GM18502 (cell line): ENCODE measurements around the gene TMEM132C.
"Not testable (repeated sequence)": the region's sequence is repeated elsewhere in the genome, so short reads cannot be mapped to it uniquely, and the experiment has no call there.

Experiments used
- ATAC-seq: cut with Tn5 transposase; IDR thresholded peaks from one replicate; pipeline ENCODE4 v1.9.1; 2021; ENCODE audit warnings: mild to moderate bottlenecking; ENCODE audit not compliant: unreplicated experiment, poor library complexity

Gene TMEM132C

GRCh38 chr12:128595609-128596008 lies 328.6 kb downstream of the TMEM132C start:
- no peak for ATAC-seq

DNA sequence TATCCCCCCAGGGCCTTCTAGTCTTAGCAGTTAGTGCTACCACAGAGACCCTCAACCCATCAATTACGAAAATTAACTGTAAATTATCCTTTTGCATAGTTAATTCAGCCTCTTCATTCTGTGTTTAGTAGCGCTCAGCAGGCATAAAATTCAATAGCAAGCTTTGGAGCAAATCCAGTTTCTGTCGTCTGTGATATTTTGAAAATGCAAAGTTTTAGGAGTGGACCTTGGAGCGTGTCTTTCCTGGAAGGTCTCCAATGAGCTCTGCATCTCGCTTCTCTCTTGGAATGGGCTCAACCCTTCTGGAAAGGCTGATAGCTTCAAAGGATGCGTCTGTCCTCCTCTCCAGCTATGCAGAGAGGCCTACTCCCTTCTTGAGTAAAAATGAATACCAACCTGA lies 333.9 kb downstream of the TMEM132C start:
- no peak for ATAC-seq

DNA sequence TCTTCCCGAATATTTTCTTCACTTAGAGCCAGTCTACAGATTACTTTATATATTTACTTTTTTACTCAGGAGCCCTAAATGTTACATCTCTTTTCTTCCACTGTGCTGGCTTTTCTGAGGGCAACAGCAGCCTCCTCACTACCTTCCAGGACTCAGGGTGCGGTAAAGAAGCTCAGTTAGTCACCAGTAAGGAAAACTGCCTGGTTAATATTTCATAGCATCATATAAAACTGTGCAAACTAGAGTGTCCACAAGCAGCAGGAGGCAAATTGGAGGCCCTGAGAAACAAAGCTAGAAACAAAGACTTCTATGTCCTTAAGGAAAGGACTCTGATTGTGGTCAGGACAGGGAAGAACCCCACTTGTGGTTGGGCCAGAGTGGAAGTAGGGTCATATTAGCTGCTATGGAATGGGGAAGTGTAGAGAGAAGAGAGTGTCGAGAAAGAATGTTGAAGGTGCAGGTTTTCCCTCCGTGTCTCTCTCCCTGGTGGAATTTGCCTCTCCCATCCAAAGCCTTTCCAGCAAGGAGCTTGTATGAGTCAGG lies 336.7 kb downstream of the TMEM132C start:
- ATAC-seq = no peak

- ATAC-seq = not testable (repeated sequence)
These were observed 337.2 kb downstream of the TMEM132C start for GRCh38 chr12:128604219-128604618.

DNA sequence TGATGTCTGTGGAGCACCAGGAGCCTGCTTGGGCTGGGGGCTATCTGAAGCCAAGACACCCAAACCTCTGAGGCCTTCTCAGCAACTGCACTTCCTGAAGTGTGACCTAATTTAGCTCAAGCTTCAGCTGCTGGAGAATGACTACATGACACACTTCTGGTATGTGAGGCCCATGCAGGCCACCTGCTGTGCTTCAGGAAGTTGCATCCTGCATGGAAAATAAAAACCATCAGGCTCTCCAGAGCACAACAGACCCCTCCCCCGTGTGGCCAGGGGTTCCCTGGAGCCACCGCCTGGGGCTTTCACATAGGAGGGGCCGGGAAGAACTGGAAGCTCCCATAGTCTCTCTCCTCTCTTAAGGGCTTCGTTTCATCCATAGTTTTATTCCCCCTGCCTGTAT lies 339.1 kb downstream of the TMEM132C start:
- no peak for ATAC-seq

- ATAC-seq = no peak
These were observed 339.6 kb downstream of the TMEM132C start for GRCh38 chr12:128606538-128606937.

DNA sequence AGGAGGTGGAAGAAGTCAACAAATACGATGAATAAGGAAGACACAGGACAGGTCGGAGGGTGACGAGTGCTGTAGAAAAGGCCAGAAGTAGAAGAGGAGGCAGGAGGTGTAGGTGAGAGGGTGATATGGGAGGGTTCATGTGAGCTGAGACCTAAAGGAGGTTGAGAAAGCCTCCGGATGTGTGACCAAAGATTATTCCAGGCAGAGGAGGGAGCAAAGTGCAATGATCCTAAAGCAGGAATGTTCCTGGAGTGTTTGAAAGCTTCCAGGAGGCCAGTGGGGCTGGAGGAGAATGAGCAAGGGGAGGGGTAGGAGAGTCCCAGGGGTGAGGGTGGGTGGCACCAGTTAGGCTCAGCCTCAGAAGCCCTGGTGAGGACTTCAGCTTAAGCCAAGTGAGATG lies 340.0 kb downstream of the TMEM132C start:
- ATAC-seq = no peak

- ATAC-seq = no peak
These were observed 340.7 kb downstream of the TMEM132C start for GRCh38 chr12:128607641-128608040.

- ATAC-seq = no peak
These were observed 342.9 kb downstream of the TMEM132C start for GRCh38 chr12:128609861-128610260.

DNA sequence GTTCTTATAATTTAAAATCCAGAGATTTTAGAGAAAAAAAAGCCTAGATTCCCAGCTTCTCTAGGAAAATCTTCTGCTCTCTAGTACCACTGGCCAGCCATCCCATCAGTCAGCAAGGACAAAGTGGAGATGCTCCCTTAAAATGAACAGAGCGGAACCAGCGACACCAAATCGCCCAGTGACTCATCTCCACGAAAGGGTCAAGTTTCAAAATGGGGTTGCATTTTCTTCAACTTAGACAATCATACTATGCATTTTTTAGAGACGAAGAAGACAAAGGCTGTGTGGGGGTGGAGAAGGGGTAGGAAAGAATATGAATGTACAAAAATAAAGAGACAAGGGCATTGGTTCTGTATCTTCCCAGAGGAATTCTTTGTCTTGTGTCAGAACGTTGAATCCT lies 344.8 kb downstream of the TMEM132C start:
- ATAC-seq = no peak

GRCh38 chr12:128612150-128612850 lies 345.3 kb downstream of the TMEM132C start:
- ATAC-seq = no peak

GRCh38 chr12:128613837-128614590 lies 347.0 kb downstream of the TMEM132C start:
- no peak for ATAC-seq

- no peak for ATAC-seq
These were observed 350.4 kb downstream of the TMEM132C start for GRCh38 chr12:128617304-128617833.

DNA sequence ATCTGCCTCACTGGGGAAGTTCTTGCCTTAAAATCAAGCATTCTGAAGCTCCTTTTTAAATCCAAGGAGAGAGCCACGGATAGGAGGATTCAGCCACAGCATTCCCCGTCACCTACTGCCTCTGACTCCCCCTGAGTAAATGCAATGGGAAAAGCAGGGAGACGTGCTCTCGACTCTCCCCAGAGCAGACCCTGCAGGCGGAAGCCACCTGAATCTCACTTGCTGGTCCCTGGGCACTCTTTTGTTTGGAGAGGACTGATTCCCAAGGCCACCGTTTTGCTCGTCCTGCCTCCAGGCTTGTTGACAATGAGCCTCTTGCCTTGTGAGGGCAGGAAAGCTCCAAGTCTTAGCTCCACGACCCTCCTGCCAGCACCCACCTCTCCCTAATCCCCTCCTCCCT lies 352.3 kb downstream of the TMEM132C start:
- ATAC-seq = no peak

GRCh38 chr12:128621304-128621703 lies 354.3 kb downstream of the TMEM132C start:
- ATAC-seq = no peak

GRCh38 chr12:128623748-128624147 lies 356.8 kb downstream of the TMEM132C start:
- ATAC-seq = no peak

DNA sequence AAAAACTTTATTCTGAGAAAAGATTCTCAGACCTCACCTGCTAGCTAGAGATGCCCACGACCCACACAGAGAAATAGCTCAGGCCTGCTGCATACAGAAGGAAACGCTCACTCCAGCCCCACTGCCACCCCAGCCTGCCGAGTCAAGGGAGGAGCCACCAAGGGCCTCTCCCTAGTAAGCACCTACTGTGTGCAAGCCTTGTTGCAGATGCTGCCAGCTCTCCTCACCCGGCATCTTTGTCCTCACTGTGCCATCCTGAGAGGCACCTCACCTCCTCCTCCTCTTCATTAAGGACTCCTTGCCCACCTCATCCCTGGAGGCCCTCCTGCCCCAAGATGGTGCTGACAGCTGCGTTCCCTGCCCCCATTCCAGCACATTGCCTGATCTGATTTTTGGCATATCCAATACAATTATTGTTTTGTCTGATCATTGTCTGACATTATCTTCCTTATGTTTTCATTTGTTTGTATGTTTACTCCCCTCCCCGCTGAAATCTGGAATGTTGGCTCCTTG lies 359.9 kb downstream of the TMEM132C start:
- no peak for ATAC-seq

DNA sequence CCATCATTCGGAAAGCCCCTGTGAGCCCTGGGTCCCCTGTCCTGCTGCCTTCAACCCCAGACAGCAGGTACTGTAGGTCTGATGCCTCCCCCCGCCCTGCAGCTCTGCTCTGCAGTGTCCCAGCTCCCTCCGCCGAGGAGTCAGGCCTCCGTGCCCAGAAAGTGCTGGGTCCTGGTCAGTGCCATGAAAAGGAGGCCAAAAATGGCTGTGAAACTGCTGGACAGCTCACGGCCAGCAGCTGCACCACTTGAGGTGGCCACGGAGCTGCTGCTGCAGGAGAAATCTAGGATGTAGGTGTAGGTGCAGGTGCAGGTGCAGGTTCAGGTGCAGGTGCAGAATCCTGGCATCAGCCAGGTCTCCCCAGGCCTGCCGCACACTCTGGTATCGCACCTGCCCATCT lies 360.7 kb downstream of the TMEM132C start:
- no peak for ATAC-seq

- ATAC-seq = no peak
These were observed 363.0 kb downstream of the TMEM132C start for GRCh38 chr12:128629979-128630378.

- peak; percentile 95 for ATAC-seq
These were observed 371.0 kb downstream of the TMEM132C start for GRCh38 chr12:128637642-128638606.
